Suprapubic skin (tissue), 4 donors: ENCODE data around the gene TMEM88.

Experiments
- EP300 ChIP-seq: sonication (generic); formaldehyde crosslinking; IDR thresholded peaks from one replicate; pipeline ENCODE4 v1.6.1; 2017; ENCODE audit warnings: antibody characterized with exemption
- POLR2A ChIP-seq, 2 donors: fragments of 450-650 bp; IDR thresholded peaks; one replicate each; pipeline ENCODE4 v1.6.1; 2017; ENCODE audit warnings: antibody characterized with exemption in 2 of 2, mild to moderate bottlenecking in 2 of 2, moderate library complexity in 2 of 2
- POLR2AphosphoS5 ChIP-seq, 3 donors: sonication (generic); formaldehyde crosslinking; IDR thresholded peaks; one replicate each; pipeline ENCODE4 v1.6.1; 2017; ENCODE audit warnings: antibody characterized with exemption in 3 of 3
- TF ChIP-seq, protein P1 (sequence below), 2 donors: fragments of 200-600 bp in 1 of 2; fragments of 450-650 bp in 1 of 2; sonication (generic) in 1 of 2; IDR thresholded peaks; one replicate each; pipeline ENCODE4 v1.5.1; 2016 to 2019; ENCODE audit warnings: antibody characterized with exemption in 2 of 2, mild to moderate bottlenecking in 1 of 2, moderate library complexity in 1 of 2

DNA sequence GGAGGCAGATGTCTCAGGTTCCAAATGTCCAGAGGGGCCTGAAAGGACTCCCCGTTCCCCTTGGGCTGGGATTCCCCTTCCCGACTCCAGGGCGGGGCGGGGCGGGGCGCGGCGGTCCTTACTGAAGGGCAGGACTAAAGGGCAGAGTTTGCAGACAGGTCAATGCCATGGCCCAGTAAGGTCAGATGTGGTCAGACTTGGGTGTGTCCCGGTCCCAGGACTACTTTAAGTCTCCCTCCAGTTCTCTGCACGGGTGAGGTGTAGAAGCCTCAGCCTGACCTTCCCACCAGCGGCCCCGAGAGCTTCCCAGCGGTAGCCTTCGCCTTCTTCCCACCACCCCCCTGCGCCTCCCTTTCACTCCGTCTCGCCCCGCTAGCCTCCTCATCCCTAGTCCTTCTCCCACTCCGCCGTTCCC, 20.3 kb upstream of the TMEM88 start:
- TF ChIP-seq POLR2AphosphoS5 (IDR thresholded peaks at IDR 0.05) = no peak
- TF ChIP-seq, protein P1, sequence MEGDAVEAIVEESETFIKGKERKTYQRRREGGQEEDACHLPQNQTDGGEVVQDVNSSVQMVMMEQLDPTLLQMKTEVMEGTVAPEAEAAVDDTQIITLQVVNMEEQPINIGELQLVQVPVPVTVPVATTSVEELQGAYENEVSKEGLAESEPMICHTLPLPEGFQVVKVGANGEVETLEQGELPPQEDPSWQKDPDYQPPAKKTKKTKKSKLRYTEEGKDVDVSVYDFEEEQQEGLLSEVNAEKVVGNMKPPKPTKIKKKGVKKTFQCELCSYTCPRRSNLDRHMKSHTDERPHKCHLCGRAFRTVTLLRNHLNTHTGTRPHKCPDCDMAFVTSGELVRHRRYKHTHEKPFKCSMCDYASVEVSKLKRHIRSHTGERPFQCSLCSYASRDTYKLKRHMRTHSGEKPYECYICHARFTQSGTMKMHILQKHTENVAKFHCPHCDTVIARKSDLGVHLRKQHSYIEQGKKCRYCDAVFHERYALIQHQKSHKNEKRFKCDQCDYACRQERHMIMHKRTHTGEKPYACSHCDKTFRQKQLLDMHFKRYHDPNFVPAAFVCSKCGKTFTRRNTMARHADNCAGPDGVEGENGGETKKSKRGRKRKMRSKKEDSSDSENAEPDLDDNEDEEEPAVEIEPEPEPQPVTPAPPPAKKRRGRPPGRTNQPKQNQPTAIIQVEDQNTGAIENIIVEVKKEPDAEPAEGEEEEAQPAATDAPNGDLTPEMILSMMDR (IDR thresholded peaks at IDR 0.05) = no peak
- TF ChIP-seq EP300 = no peak
- no peak for TF ChIP-seq POLR2A (IDR thresholded peaks at IDR 0.05)
